Daoy (cell line): ENCODE data around the gene BMP7. TPM values are rescaled to one million over a fixed set of nuclear protein-coding genes. Genes with fewer than 3 reads are reported as not detected.
"Not testable (repeated sequence)": the region's sequence is repeated elsewhere in the genome, so short reads cannot be mapped to it uniquely, and the experiment has no call there.

Source experiments
- DNase-seq: peaks from one replicate; pipeline ENCODE4 v3.0.0-alpha.2; 2015; ENCODE audit warnings: low read depth
- total RNA-seq: library from RNA; depleted of rRNA; stranded (reverse); fragments of >200 nt; shearing (Covaris generic); gene quantifications from 2 replicates; pipeline ENCODE4 v1.2.3, GENCODE V29; 2014

BMP7 gene
- total RNA-seq, 1 experiment from 2014 or later: 12.7 TPM

- no peak for DNase-seq
These were observed 93.4 kb downstream of the BMP7 start for GRCh38 chr20:57173041-57173440.

- DNase-seq: no peak
These were observed 96.1 kb downstream of the BMP7 start for GRCh38 chr20:57170343-57170742.

- no peak for DNase-seq
These were observed 97.3 kb downstream of the BMP7 start for GRCh38 chr20:57169162-57169561.

- DNase-seq: peak; percentile 52
These were observed 98.3 kb downstream of the BMP7 start for GRCh38 chr20:57167971-57168701.

GRCh38 chr20:57167292-57167655 lies 99.2 kb downstream of the BMP7 start:
- DNase-seq: no peak

- DNase-seq: no peak
These were observed 99.7 kb downstream of the BMP7 start for GRCh38 chr20:57166568-57167291.

- DNase-seq: no peak
These were observed 100.9 kb downstream of the BMP7 start for GRCh38 chr20:57165427-57166004.

- no peak for DNase-seq
These were observed 101.6 kb downstream of the BMP7 start for GRCh38 chr20:57164872-57165271.

- no peak for DNase-seq
These were observed 103.4 kb downstream of the BMP7 start for GRCh38 chr20:57163041-57163440.

- DNase-seq: no peak
These were observed 104.1 kb downstream of the BMP7 start for GRCh38 chr20:57162362-57162652.

GRCh38 chr20:57161478-57162361 lies 104.7 kb downstream of the BMP7 start:
- DNase-seq: no peak

GRCh38 chr20:57160985-57161384 lies 105.5 kb downstream of the BMP7 start:
- DNase-seq: no peak

- DNase-seq: no peak
These were observed 106.4 kb downstream of the BMP7 start for GRCh38 chr20:57159945-57160610.

GRCh38 chr20:57159193-57159851 lies 107.1 kb downstream of the BMP7 start:
- DNase-seq: no peak

- no peak for DNase-seq
These were observed 108.0 kb downstream of the BMP7 start for GRCh38 chr20:57158474-57158873.

GRCh38 chr20:57157787-57158186 lies 108.7 kb downstream of the BMP7 start:
- DNase-seq: not testable (repeated sequence)

- no peak for DNase-seq
These were observed 109.2 kb downstream of the BMP7 start for GRCh38 chr20:57157106-57157691.

GRCh38 chr20:57156011-57156729 lies 110.3 kb downstream of the BMP7 start:
- no peak for DNase-seq

GRCh38 chr20:57155415-57155814 lies 111.0 kb downstream of the BMP7 start:
- DNase-seq: no peak
